ENCODE measurements around the gene CPNE6. TPM values are rescaled to one million over a fixed set of nuclear protein-coding genes. Genes with fewer than 3 reads are reported as not detected.

Gene CPNE6
- total RNA-seq, 1 donor from 2014 or later: not detected

Other genes with a start within 250 kb of the CPNE6 start
- 18.8 TPM for gene DHRS4, start 117.8 kb upstream of the CPNE6 start, total RNA-seq
- gene DHRS4L2, start 82.6 kb upstream of the CPNE6 start, total RNA-seq: 8.2 TPM
- 0.72 TPM for gene CARMIL3, start 19.6 kb upstream of the CPNE6 start, total RNA-seq
- gene PCK2, start 22.7 kb downstream of the CPNE6 start, total RNA-seq: 2.9 TPM
- gene DCAF11, start 43.2 kb downstream of the CPNE6 start, total RNA-seq: 80.3 TPM
- gene NRL, start 43.4 kb downstream of the CPNE6 start, total RNA-seq: 2.4 TPM
- gene FITM1, start 59.1 kb downstream of the CPNE6 start, total RNA-seq: 132 TPM
- gene PSME1, start 64.6 kb downstream of the CPNE6 start, total RNA-seq: 73.5 TPM
- 18.1 TPM for gene EMC9, start 70.0 kb downstream of the CPNE6 start, total RNA-seq
- 35.5 TPM for gene PSME2, start 75.0 kb downstream of the CPNE6 start, total RNA-seq
- gene RNF31, start 75.9 kb downstream of the CPNE6 start, total RNA-seq: 38.2 TPM
- gene IRF9, start 89.7 kb downstream of the CPNE6 start, total RNA-seq: 34.6 TPM
- gene REC8, start 100.5 kb downstream of the CPNE6 start, total RNA-seq: 8.6 TPM
- gene IPO4, start 117.3 kb downstream of the CPNE6 start, total RNA-seq: 30.8 TPM
- 52.9 TPM for gene TM9SF1, start 123.9 kb downstream of the CPNE6 start, total RNA-seq
- not detected for gene TSSK4, start 134.1 kb downstream of the CPNE6 start, total RNA-seq
- gene CHMP4A, start 141.9 kb downstream of the CPNE6 start, total RNA-seq: 47.6 TPM
- gene MDP1, start 144.5 kb downstream of the CPNE6 start, total RNA-seq: 12.9 TPM
- gene NEDD8, start 160.8 kb downstream of the CPNE6 start, total RNA-seq: 77.0 TPM
- gene GMPR2, start 161.4 kb downstream of the CPNE6 start, total RNA-seq: 102 TPM
- gene TINF2, start 171.1 kb downstream of the CPNE6 start, total RNA-seq: 33.8 TPM
- 29.0 TPM for gene TGM1, start 191.6 kb downstream of the CPNE6 start, total RNA-seq
- gene RABGGTA, start 200.0 kb downstream of the CPNE6 start, total RNA-seq: 16.5 TPM
- 13.0 TPM for gene DHRS1, start 228.2 kb downstream of the CPNE6 start, total RNA-seq
- 24.5 TPM for gene NOP9, start 228.3 kb downstream of the CPNE6 start, total RNA-seq
- gene CIDEB, start 236.4 kb downstream of the CPNE6 start, total RNA-seq: 14.6 TPM
- gene LTB4R2, start 238.6 kb downstream of the CPNE6 start, total RNA-seq: 19.3 TPM
- 8.8 TPM for gene LTB4R, start 239.9 kb downstream of the CPNE6 start, total RNA-seq

Measured in tongue (tissue), 1 donor.